IMR-90 (cell line): Measurements from ENCODE around the gene DNM3.

Experiments
- CEBPB ChIP-seq: IDR thresholded peaks from 2 replicates; pipeline ENCODE4 v1.6.1; 2012; ENCODE audit warnings: low read depth, low read length, improper control_type of control experiment
- CHD1 ChIP-seq: IDR thresholded peaks from 2 replicates; pipeline ENCODE4 v1.6.1; 2012; ENCODE audit warnings: low read depth, low read length, improper control_type of control experiment
- CTCF ChIP-seq: conservative IDR thresholded peaks from 2 replicates; pipeline ENCODE4 v1.5.1; 2012; ENCODE audit warnings: mild to moderate bottlenecking, low read depth, low read length, improper control_type of control experiment
- FOS ChIP-seq: fragments of 150-350 bp; IDR thresholded peaks from 2 replicates; pipeline ENCODE4 v1.6.1; 2016; ENCODE audit warnings: low read depth, low read length
- POLR2A ChIP-seq: IDR thresholded peaks from 2 replicates; pipeline ENCODE4 v1.6.1; 2012; ENCODE audit warnings: mild to moderate bottlenecking, low read depth, low read length
- RAD21 ChIP-seq: IDR thresholded peaks from 2 replicates; pipeline ENCODE4 v1.6.1; 2012; ENCODE audit warnings: low read length, improper control_type of control experiment
- RCOR1 ChIP-seq: IDR thresholded peaks from 2 replicates; pipeline ENCODE4 v1.6.1; 2012; ENCODE audit warnings: mild to moderate bottlenecking, low read length, improper control_type of control experiment; ENCODE audit not compliant: insufficient replicate concordance
- RFX5 ChIP-seq: IDR thresholded peaks from 2 replicates; pipeline ENCODE4 v1.8.0; 2012; ENCODE audit warnings: low read depth, mild to moderate bottlenecking, low read length, moderate library complexity
- SMC3 ChIP-seq: fragments of 150-350 bp; IDR thresholded peaks from 2 replicates; pipeline ENCODE4 v1.6.1; 2016; ENCODE audit warnings: low read depth, mild to moderate bottlenecking, antibody characterized with exemption, low read length, moderate library complexity

DNA sequence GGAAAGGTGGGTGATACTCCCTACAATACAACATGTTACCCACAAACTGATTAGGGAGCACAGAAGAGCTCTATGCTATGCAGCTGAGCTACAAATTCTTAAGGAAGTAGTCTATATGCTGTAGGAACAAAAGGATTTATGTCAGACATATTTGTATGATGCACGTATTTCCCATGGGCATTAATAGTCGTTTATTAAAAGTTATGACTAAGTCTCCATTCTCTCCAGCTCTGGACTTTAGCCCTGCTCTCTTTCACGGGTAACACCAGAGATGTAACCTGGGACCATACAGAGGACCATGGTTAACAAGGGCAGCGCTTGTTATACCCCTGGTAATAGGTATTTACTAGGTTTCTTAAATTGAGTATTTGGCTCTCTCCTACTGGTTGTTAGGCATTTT is 411.0 kb downstream of the DNM3 start:
- TF ChIP-seq CTCF: no peak
- no peak for TF ChIP-seq CEBPB
- TF ChIP-seq POLR2A: no peak
- TF ChIP-seq SMC3: no peak
- no peak for TF ChIP-seq FOS
- no peak for TF ChIP-seq RAD21
- no peak for TF ChIP-seq RFX5
- no peak for TF ChIP-seq CHD1
- no peak for TF ChIP-seq RCOR1
